ENCODE results near the gene CSPG4.

- TF ChIP-seq, protein P1, sequence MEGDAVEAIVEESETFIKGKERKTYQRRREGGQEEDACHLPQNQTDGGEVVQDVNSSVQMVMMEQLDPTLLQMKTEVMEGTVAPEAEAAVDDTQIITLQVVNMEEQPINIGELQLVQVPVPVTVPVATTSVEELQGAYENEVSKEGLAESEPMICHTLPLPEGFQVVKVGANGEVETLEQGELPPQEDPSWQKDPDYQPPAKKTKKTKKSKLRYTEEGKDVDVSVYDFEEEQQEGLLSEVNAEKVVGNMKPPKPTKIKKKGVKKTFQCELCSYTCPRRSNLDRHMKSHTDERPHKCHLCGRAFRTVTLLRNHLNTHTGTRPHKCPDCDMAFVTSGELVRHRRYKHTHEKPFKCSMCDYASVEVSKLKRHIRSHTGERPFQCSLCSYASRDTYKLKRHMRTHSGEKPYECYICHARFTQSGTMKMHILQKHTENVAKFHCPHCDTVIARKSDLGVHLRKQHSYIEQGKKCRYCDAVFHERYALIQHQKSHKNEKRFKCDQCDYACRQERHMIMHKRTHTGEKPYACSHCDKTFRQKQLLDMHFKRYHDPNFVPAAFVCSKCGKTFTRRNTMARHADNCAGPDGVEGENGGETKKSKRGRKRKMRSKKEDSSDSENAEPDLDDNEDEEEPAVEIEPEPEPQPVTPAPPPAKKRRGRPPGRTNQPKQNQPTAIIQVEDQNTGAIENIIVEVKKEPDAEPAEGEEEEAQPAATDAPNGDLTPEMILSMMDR (IDR thresholded peaks at IDR 0.05) = peak in 1 of 3 donors; percentile 15
- TF ChIP-seq POLR2A (IDR thresholded peaks at IDR 0.05) = no peak
Observed at GRCh38 chr15:75625542-75626347, 86.9 kb downstream of the CSPG4 start, which contains the start of gene SNUPN.

Data from breast epithelium (tissue), 3 donors.